Activated CD4-positive, CD25-positive, alpha-beta regulatory T cell (primary cell): ENCODE measurements around the gene HRH4.

Source experiments
- DNase-seq, 4 experiments: peaks; one replicate each; lab custom pipeline; 2025; lab: John Stamatoyannopoulos, UW

The HRH4 gene

GRCh38 chr18:24465486-24465885 is 5.0 kb downstream of the HRH4 start:
- DNase-seq, result no peak

DNA sequence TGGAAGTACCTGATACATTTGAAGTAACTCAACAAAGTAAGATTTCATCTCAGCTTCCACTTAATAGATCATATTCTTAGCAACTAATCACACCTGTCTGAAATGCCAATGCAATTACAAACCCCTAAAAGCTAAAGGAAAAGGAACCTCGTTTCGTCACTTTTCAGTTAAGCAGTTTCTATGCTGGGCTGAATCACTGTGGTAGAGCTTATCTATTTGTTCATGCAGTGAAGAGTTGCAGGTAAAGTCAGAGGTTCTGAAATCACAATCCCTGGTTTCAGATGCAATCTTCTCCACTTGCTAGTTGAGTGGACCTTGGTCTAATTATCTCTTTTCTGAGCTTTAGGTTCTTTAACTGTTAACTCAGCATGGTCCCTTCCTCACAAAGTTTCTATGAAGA is 6.3 kb downstream of the HRH4 start:
- DNase-seq, result no peak

- DNase-seq, result no peak
These were observed 9.7 kb downstream of the HRH4 start for GRCh38 chr18:24470022-24470618.

- DNase-seq, result no peak
These were observed 10.4 kb downstream of the HRH4 start for GRCh38 chr18:24470805-24471204.

- DNase-seq, result no peak
These were observed 12.2 kb downstream of the HRH4 start for GRCh38 chr18:24472591-24472990.

DNA sequence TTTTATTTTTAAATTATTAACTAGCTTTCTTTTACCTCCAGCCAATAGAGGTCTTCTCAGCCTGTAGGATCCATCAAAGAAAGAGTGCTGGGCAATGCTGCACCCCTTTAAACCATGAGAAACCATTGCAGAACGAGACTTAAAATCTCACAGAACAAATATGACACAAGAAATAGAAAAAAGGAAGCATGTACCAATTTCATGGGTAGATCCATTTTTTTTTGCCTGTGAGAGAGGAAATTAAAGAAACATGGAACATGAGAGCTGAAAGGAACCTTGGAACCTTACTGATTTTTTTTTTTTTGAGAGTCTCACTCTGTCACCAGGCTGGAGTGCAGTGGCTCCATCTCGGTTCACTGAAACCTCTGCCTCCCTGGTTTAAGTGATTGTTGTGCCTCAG is 14.0 kb downstream of the HRH4 start:
- no peak for DNase-seq

DNA sequence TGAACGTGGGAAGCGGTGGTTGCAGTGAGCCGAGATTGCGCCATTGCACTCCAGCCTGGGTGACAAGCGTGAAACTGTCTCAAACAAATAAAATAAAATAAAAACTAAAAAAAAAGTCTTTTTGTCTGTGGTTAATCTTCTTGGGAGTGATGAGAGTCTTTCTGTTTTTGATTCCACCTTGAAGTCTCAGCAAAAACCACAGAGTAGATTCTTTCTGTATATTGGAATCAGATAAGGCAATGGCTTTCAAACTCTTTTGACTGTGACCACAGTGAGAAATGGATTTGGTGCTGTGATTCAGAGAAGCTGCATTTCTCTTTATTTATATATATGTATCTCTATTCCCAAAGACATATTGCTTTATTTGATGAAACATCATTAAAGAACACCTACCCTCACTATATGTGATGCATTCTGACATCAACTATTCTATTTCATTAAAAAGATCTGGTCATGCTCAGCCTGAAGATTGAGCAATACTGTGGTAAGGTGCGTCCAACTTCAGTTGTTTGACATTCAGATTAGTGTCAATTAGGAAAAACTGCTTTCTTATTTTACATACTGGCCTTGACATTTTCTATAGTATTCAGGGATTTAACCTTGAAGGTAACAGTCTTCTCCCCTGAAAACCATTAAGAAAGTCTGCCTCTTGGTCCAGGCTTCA is 15.6 kb downstream of the HRH4 start:
- DNase-seq, result no peak

DNA sequence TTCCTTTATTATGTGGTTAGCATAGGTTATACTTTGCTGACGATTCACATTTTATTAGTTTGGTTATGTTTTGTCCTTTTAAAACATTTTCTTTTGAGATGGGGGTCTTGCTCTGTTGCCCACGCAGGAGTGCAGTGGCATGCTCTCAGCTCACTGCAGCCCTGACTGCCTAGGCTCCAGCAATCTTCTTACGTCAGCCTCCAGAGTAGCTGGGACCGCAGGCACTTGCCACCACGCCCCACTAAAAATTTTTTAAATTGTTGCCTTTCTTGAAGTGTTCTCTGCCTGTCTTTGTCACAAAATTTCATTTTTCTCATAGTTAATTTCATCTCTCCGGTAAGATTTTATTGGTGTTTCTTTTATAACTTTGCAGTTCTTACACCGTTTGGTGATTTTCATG is 18.9 kb downstream of the HRH4 start:
- no peak for DNase-seq

DNA sequence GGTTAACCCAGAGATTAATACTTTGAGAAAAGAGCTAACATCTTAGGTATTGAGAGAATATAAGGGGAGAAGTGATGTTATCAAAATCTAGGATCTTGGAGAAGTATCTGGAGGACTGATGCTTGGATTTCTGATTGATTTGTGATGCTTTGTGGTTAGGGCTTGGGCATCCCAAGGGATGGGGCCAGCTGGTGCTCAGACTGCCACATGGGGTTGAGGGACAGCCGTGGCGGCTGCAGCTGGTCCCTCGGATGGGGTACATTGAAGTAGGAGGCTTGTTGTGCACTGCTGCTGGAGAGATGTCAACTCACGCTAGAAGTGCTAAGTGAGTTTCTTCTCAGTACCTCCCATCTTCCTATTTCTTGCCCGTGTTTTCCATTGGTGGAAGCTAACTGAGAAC is 22.4 kb downstream of the HRH4 start:
- no peak for DNase-seq

DNA sequence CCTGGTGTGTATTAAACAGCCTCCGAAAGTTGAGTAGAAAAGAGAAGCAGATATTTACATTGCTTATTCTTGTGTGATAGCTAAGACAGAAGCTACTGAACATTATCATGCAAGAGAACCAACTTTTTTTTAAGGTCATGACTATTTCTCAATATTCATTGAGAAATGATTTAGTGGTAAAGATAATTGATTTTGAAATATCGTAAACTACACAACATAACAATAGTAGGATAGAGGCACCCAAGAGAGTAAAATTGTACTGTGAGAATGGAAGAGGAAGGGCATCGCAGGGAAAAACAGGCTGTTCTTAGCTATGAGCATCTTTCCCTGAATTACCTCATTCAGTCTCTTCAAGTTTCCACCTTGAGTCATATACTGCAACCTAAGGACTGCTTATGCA is 25.2 kb downstream of the HRH4 start:
- DNase-seq, result no peak

GRCh38 chr18:24486684-24487083 is 26.2 kb downstream of the HRH4 start:
- DNase-seq, result no peak

- no peak for DNase-seq
These were observed 28.5 kb downstream of the HRH4 start for GRCh38 chr18:24488824-24489493.

DNA sequence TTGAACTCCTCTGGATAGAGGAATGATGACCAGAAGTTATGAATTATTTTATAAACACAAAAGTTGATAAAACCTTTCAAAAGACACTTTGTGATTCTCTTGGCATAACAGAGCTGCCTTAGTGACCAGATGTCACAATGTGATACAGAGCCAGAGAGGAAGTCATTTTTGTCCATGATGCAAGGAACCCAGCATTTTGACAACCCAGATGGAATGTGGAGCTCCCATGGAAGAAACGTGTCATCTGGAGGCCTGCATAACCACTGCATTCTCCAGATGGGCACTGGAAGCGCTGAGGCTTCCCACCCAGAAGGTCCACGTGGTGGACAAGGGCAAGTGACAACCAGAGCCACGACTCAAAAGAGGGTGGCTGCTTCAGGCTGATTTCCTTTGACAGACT is 30.1 kb downstream of the HRH4 start:
- no peak for DNase-seq

DNA sequence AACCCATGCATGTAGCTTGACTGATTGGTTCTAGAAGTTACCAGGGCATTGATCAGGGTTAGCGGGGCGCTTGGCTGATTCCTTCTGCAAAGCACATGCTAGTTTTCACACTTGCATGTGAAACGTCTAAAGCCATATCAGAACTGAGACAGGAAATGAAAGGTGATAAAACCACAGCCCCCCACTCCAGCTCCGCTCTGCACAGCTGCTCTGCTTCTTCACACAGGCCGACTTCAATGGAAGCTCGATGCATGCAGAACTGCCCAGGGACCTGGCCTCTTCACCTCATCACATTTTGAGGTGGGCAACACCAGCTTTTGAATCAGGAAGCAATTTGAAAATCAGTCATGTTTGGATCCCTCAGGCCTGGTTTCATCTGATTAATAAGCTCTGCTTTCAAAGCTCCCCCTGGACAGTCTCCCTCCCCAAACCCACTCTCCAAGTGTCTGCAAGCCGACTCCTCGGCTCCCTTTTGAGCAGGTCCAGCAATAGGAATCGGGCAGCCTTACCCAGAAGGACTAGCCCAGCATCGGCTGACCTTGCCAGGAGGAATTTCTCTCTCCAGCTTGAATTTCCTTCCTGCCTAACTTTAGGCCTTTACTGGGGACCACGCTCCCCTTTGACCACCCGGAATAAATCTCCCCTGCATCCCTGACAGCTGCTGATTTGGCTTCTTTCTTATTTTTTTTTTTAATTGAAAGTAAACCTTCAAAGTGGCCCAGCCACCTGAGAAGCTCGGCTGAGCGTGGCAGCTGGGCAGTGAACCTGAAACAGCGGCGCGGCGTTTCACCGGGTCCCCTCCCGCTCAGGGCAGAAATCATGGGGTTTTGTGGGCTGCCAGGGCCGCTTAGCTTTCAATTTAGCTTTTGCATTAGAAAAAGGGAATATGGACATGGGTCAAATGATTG is 31.7 kb downstream of the HRH4 start:
- DNase-seq, result no peak

DNA sequence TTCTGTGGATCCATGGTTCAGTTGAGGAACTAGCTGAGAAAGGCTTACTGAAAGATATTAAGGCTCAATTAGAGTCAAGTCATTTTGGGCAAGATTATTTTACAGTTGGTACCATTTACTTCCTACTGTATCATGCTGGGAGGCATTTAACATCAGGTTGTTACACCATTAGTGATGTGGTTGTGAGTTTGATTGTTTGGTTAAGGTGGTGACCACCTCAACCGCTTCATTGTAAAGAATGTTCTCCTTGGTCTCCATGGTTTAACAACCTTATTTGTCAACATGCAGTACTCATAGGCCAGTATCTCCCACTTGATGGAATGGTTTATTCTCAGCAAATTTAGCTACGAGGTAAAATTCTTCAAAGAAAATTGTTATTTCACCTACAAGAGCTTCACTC is 34.1 kb downstream of the HRH4 start:
- DNase-seq, result no peak

GRCh38 chr18:24497031-24497754 is 36.8 kb downstream of the HRH4 start:
- DNase-seq, result no peak

GRCh38 chr18:24499814-24500213 is 39.4 kb downstream of the HRH4 start:
- no peak for DNase-seq

DNA sequence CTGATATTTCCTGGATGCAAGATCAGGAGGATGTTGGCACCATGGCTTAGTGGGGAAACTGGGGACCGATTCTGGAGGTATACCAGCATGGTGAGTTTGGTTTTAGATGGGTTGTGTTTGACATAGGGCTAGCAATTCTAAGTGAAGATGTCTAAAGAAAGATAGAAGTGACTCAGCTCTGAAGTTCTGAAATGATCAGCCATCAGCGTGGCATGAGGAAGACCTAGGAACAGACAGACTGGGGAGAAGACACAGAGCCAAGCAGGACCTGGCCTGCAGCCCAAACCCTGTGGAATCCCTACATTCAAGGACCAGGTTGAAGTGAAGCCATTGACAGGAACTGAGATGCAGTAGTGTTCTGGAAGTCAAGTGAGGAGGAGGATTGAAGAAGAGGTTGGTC is 39.8 kb downstream of the HRH4 start:
- no peak for DNase-seq

GRCh38 chr18:24500766-24501165 is 40.3 kb downstream of the HRH4 start:
- DNase-seq, result no peak

DNA sequence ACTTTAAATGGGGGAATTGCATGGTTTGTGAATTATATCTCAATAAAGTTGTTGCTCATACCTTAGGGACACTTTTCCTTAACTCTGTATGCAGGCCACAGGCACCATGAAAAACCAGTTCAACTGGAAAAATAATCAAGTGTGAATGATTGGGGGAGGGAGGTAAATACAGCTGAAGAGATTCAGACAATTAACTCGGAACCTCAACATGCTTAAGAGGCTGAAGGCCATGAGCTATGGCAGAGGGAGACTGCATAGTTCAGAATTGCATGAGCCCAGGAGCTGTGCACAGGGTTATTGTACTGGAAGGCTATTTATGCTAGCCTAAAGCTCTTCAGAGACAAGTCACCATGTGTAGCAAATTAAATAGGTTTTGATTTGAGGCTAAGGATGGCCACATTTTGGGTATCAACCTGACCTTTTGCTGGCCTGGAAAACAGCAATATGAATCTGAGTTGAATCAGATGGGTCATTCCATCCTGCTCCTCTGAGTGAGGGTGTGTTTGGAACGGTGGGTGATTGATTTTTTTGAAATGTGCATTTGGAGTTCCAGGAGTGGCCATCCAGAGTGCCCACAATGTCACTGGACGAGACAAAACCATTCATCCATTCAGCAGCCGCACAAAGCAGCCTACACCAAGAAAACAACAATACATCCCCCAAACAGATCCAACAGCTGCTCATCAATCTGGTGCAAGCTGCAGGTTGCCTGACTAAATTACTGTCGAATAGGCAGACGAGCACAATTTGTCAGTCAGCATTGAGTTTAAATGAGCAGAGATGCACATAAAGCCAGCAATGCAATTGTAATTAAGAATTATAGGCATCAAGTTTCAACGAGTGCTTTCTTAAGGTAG is 42.5 kb downstream of the HRH4 start:
- DNase-seq, result no peak

DNA sequence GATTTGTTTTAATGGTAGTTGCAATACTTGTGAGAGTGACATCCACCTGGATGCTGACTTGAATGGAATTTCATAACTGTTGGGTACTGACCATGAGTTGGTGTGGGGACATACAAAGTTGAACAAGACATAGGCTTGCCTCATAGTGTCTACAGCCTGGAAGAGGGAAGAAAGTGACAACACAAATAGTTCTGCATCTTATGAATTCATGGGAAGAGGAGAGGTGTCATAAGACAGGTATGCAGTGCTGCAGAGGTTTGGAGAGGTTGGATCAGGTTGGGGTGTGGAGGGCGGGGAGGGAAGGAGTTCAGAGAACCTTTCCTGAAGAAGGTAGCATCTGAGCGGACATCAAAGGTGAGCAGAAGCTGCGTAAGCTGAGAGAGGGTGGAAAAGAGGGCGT is 44.0 kb downstream of the HRH4 start:
- DNase-seq, result no peak
